Esophagus squamous epithelium (tissue), 4 donors: ENCODE results near the gene GIMAP6.
"Not testable (repeated sequence)": the region's sequence is repeated elsewhere in the genome, so short reads cannot be mapped to it uniquely, and the experiment has no call there.

ENCODE experiments used
- POLR2A ChIP-seq, 4 donors: fragments of 450-650 bp; IDR thresholded peaks; one replicate each; pipeline ENCODE4 v1.6.1; 2017; ENCODE audit warnings: antibody characterized with exemption in 4 of 4, mild to moderate bottlenecking in 4 of 4, moderate library complexity in 3 of 4
- TF ChIP-seq, protein P1 (sequence below), 6 experiments: fragments of 450-650 bp in 4 of 6; fragments of 200-600 bp in 2 of 6; sonication (generic) in 2 of 6; IDR thresholded peaks; one replicate each; pipeline ENCODE4 v1.5.1; 2016 to 2019; ENCODE audit warnings: antibody characterized with exemption in 6 of 6, mild to moderate bottlenecking in 4 of 6, moderate library complexity in 4 of 6

DNA sequence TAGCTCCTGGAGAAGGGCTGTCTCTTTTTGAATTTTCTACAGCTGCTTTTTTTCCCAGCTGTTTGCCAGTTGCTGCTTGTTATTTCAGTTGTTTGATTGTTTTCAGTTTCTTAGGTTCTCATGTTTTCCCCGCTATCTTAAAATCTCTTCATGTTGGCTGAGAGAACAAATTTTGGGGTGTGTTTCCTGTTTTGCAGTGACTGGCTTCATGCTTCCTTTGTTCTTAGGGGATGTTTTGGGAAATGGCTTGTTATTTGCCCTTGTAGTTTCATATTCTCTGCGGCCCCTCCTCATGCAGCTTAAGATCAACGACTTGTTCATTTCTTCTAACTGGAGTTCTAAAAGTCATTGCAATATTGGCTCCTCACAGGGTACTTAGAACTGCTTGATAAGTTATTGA, 44.7 kb upstream of the GIMAP6 start:
- TF ChIP-seq, protein P1, sequence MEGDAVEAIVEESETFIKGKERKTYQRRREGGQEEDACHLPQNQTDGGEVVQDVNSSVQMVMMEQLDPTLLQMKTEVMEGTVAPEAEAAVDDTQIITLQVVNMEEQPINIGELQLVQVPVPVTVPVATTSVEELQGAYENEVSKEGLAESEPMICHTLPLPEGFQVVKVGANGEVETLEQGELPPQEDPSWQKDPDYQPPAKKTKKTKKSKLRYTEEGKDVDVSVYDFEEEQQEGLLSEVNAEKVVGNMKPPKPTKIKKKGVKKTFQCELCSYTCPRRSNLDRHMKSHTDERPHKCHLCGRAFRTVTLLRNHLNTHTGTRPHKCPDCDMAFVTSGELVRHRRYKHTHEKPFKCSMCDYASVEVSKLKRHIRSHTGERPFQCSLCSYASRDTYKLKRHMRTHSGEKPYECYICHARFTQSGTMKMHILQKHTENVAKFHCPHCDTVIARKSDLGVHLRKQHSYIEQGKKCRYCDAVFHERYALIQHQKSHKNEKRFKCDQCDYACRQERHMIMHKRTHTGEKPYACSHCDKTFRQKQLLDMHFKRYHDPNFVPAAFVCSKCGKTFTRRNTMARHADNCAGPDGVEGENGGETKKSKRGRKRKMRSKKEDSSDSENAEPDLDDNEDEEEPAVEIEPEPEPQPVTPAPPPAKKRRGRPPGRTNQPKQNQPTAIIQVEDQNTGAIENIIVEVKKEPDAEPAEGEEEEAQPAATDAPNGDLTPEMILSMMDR (IDR thresholded peaks at IDR 0.05), result not testable (repeated sequence)
- not testable (repeated sequence) for TF ChIP-seq POLR2A (IDR thresholded peaks at IDR 0.05)
